AG09319 (cell line): ENCODE results near the gene DNAH8.

Source experiments
- DNase-seq: peaks from one replicate; pipeline ENCODE4 v3.0.0-alpha.2; 2010; ENCODE audit warnings: low read depth; ENCODE audit errors: extremely low read depth
- CTCF ChIP-seq: IDR thresholded peaks from 2 replicates; pipeline ENCODE4 v1.5.1; 2011; ENCODE audit warnings: low read depth, mild to moderate bottlenecking, inconsistent platforms, low read length, moderate library complexity

The DNAH8 gene

DNA sequence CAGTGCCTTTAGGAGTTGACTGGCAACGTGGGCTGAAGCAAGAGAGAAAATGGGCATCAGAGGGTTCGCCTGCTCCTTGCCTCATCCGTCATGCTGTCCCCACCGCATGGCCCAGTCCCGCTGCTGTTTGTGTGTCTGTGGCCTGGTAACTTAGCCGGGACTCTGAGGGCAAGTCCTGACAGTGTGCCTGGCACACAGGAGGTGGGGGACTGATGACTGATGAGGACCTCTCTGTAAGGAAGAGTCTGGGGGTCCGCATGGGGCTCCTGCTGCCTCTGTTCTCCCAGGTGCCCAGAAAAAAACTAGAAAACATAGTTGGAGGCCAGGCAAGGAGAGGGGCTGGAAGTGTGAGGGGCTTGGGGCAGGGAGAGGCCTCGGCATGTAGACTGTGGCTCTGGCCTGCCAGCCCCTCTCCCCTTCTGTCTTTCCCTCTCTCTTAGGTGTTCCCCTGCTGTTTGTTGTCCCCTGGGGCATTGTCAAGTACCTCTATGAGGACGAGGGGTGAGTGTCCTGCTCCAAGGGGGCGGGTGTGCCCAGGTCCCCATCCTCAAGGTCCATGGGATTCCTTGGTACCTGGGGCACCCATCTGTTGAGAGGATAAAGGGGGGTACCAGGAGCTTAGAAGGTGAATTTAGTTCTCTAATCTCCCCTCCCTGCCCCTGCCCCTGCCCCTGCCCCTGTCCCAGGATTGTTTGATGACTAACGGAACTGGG is 362.9 kb downstream of the DNAH8 start:
- no peak for DNase-seq
- TF ChIP-seq CTCF: no peak

GRCh38 chr6:39078695-39079094 is 363.6 kb downstream of the DNAH8 start:
- no peak for TF ChIP-seq CTCF
- DNase-seq: no peak

GRCh38 chr6:39079197-39080125 is 364.4 kb downstream of the DNAH8 start:
- no peak for TF ChIP-seq CTCF
- DNase-seq: no peak
